ENCODE results near the gene TMEM131. TPM values are rescaled to one million over a fixed set of nuclear protein-coding genes. Genes with fewer than 3 reads are reported as not detected.

TMEM131 gene
- polyA plus RNA-seq, 3 donors: 7.0 to 23.6 (median 8.2) TPM

GRCh38 chr2:97726261-97727064 lies 269.3 kb downstream of the TMEM131 start:
- no peak overlapping the region for H3K27ac ChIP-seq (ENCODE audit: low read depth in 1 of 2, low read length in 2 of 2)

DNA sequence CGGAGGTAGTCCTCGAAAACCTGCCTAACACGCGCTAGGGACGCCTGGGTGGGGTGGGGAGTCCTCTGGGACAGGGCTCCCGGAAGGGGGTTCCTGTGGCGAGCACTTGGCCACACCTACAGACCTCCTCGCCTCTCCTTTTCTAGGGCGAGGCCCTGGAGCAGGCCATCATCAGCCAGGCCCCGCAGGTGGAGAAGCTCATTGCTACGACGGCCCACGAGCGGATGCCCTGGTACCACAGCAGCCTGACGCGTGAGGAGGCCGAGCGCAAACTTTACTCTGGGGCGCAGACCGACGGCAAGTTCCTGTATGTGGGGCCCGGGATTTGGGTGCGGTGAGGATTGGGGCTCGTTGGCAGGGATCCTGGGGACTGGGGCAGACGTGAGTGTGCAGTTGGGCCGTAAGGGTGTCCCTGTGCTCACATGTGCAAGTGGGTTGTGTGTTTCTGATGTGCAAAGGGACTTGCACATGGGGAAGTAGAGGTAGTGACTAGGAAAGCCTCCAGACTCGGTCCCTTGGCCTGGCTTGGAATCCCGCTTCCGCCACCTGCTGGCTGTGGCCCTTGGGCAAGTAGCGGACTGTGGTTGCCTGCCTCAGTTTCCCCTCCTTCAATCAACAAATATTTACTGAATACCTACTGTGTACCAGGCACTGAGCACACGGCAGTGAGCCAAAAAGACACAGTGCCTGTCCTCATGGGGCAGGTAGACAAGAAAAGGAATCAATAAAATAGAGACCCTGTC lies 270.6 kb downstream of the TMEM131 start:
- no peak overlapping the region for H3K4me3 Mint-ChIP-seq
- Histone ChIP-seq H3K36me3 (replicated peaks in 1 of 2; ENCODE audit: control insufficient read depth in 1 of 2, insufficient read depth in 2 of 2, low read length in 2 of 2) (no peaks in the 10 kb centered on the region), H4K20me1 (ENCODE audit: insufficient read depth, low read length) (no peaks in the 10 kb centered on the region), H3K27ac (ENCODE audit: low read depth in 1 of 2, low read length in 2 of 2) (no peak overlapping the region), H2AFZ (ENCODE audit: insufficient read depth, low read depth, low read length, poor library complexity, severe bottlenecking) (no peak overlapping the region), H3K4me1 (ENCODE audit: control insufficient read depth in 1 of 2, insufficient read depth in 2 of 2, low read length in 2 of 2) (no peaks in the 10 kb centered on the region), H3K9me3 (replicated peaks in 1 of 2; ENCODE audit: control insufficient read depth in 1 of 2, insufficient read depth in 1 of 2, low read length in 2 of 2) (peaks cover 0 to 12% of the 10 kb centered on the region in 2 donors), H3K4me2 (replicated peaks; ENCODE audit: extremely low read depth, low read length, poor library complexity, severe bottlenecking) (no peak overlapping the region), H3K79me2 (ENCODE audit: insufficient read depth, low read length) (no peaks in the 10 kb centered on the region), H3K27me3 (ENCODE audit: control insufficient read depth in 2 of 2, insufficient read depth in 2 of 2, low read length in 2 of 2) (no peaks in the 10 kb centered on the region), H3K4me3 (replicated peaks in 1 of 3; ENCODE audit: low read depth in 2 of 3, low read length in 3 of 3) (no peak overlapping the region), H3K9ac (ENCODE audit: insufficient read depth, low read length, poor library complexity, severe bottlenecking) (no peak overlapping the region)
- no peaks in the 10 kb centered on the region for H3K36me3 Mint-ChIP-seq
- H3K27ac Mint-ChIP-seq: no peak overlapping the region
- TF ChIP-seq, protein P1, sequence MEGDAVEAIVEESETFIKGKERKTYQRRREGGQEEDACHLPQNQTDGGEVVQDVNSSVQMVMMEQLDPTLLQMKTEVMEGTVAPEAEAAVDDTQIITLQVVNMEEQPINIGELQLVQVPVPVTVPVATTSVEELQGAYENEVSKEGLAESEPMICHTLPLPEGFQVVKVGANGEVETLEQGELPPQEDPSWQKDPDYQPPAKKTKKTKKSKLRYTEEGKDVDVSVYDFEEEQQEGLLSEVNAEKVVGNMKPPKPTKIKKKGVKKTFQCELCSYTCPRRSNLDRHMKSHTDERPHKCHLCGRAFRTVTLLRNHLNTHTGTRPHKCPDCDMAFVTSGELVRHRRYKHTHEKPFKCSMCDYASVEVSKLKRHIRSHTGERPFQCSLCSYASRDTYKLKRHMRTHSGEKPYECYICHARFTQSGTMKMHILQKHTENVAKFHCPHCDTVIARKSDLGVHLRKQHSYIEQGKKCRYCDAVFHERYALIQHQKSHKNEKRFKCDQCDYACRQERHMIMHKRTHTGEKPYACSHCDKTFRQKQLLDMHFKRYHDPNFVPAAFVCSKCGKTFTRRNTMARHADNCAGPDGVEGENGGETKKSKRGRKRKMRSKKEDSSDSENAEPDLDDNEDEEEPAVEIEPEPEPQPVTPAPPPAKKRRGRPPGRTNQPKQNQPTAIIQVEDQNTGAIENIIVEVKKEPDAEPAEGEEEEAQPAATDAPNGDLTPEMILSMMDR (IDR thresholded peaks at IDR 0.05): no peak
- peaks cover 1 to 12% (median 5%) of the 10 kb centered on the region in 3 donors for H3K27me3 Mint-ChIP-seq (ENCODE audit: low read depth in 3 of 3)
- H3K4me1 Mint-ChIP-seq: no peaks in the 10 kb centered on the region
- WGBS (ENCODE audit: insufficient coverage): 97% methylated on average over 18 of the region's 31 CpGs
- intact Hi-C loops (cut with micrococcal nuclease): no loop called here
- DNase-seq: no peak
- H3K9me3 Mint-ChIP-seq: peaks cover 8 to 13% (median 10%) of the 10 kb centered on the region in 7 donors

More at GRCh38 chr2:97726261-97727064, 269.3 kb downstream of the TMEM131 start:
- TF ChIP-seq, protein P1 (IDR thresholded peaks at IDR 0.05): no peak
- Histone ChIP-seq H2AFZ (ENCODE audit: insufficient read depth, low read depth, low read length, poor library complexity, severe bottlenecking) (no peak overlapping the region), H3K4me1 (ENCODE audit: control insufficient read depth in 1 of 2, insufficient read depth in 2 of 2, low read length in 2 of 2) (no peaks in the 10 kb centered on the region), H3K79me2 (ENCODE audit: insufficient read depth, low read length) (no peaks in the 10 kb centered on the region), H3K9me3 (replicated peaks in 1 of 2; ENCODE audit: control insufficient read depth in 1 of 2, insufficient read depth in 1 of 2, low read length in 2 of 2) (peaks cover 0 to 18% of the 10 kb centered on the region in 2 donors), H3K36me3 (replicated peaks in 1 of 2; ENCODE audit: control insufficient read depth in 1 of 2, insufficient read depth in 2 of 2, low read length in 2 of 2) (no peaks in the 10 kb centered on the region), H3K4me2 (replicated peaks; ENCODE audit: extremely low read depth, low read length, poor library complexity, severe bottlenecking) (no peak overlapping the region), H3K27me3 (ENCODE audit: control insufficient read depth in 2 of 2, insufficient read depth in 2 of 2, low read length in 2 of 2) (no peaks in the 10 kb centered on the region), H3K4me3 (replicated peaks in 1 of 3; ENCODE audit: low read depth in 2 of 3, low read length in 3 of 3) (no peak overlapping the region), H3K9ac (ENCODE audit: insufficient read depth, low read length, poor library complexity, severe bottlenecking) (no peak overlapping the region), H4K20me1 (ENCODE audit: insufficient read depth, low read length) (no peaks in the 10 kb centered on the region)
- Mint-ChIP-seq H3K36me3 (no peaks in the 10 kb centered on the region), H3K4me1 (no peaks in the 10 kb centered on the region), H3K27ac (no peak overlapping the region), H3K27me3 (ENCODE audit: low read depth in 3 of 3) (peaks cover 0 to 12% (median 4%) of the 10 kb centered on the region in 3 donors), H3K4me3 (no peak overlapping the region), H3K9me3 (peaks cover 8 to 25% (median 17%) of the 10 kb centered on the region in 7 donors)
- 84% methylated on average over 4 of the region's 4 CpGs for WGBS (ENCODE audit: insufficient coverage)
- intact Hi-C loops (cut with micrococcal nuclease): no loop called here
- DNase-seq: no peak
